ENCODE data around the gene PPTC7.
"Not testable (repeated sequence)": the region's sequence is repeated elsewhere in the genome, so short reads cannot be mapped to it uniquely, and the experiment has no call there.

The PPTC7 gene

GRCh38 chr12:110569838-110570237 is 13.3 kb downstream of the PPTC7 start:
- peaks cover 0 to 20% (median 9%) of the 10 kb centered on the region in 4 experiments for H3K4me1 ChIP-seq (ENCODE audit: control extremely low read depth in 1 of 4, control insufficient read depth in 4 of 4, insufficient read depth in 4 of 4, low read length in 3 of 4)
- H3K27ac ChIP-seq (ENCODE audit: insufficient read depth in 1 of 2, low read depth in 1 of 2, low read length in 2 of 2, poor library complexity in 1 of 2, severe bottlenecking in 2 of 2); H3K27me3 ChIP-seq (replicated peaks in 2 of 5; ENCODE audit: control insufficient read depth in 4 of 5, insufficient read depth in 5 of 5, low read length in 4 of 5); H3K4me3 ChIP-seq (ENCODE audit: control insufficient read depth in 1 of 7, extremely low read depth in 1 of 7, insufficient read depth in 4 of 7, low read depth in 2 of 7, low read length in 6 of 7); POLR2A ChIA-PET; DNase-seq; H3K36me3 ChIP-seq (ENCODE audit: control insufficient read depth in 4 of 4, insufficient read depth in 4 of 4, low read length in 3 of 4): not testable (repeated sequence)
- CTCF ChIA-PET = interaction anchor here (1.8 kb wide), 1 partner anchor 10 kb away, joined by 9 read pairs; no protein-coding TSS in a partner anchor
- WGBS (ENCODE audit: insufficient coverage) = no CpG with 5 or more reads among the region's 2 CpGs
- H3K9me3 ChIP-seq (ENCODE audit: control extremely low read depth in 1 of 5, control insufficient read depth in 4 of 5, insufficient read depth in 2 of 5, low read depth in 1 of 5, low read length in 4 of 5) = peaks cover 0 to 20% (median 5%) of the 10 kb centered on the region in 5 experiments

GRCh38 chr12:110568752-110569151 is 14.4 kb downstream of the PPTC7 start:
- H3K4me3 ChIP-seq (ENCODE audit: control insufficient read depth in 1 of 7, extremely low read depth in 1 of 7, insufficient read depth in 4 of 7, low read depth in 2 of 7, low read length in 6 of 7) = no peak overlapping the region
- CTCF ChIA-PET = interaction anchor here (1.2 to 13.5 kb wide), 3 partner anchors 11 to 33 kb away, joined by 3 to 118 read pairs (median 9); no protein-coding TSS in a partner anchor
- no peaks in the 10 kb centered on the region for H3K27me3 ChIP-seq (replicated peaks in 2 of 5; ENCODE audit: control insufficient read depth in 4 of 5, insufficient read depth in 5 of 5, low read length in 4 of 5)
- H3K9me3 ChIP-seq (ENCODE audit: control extremely low read depth in 1 of 5, control insufficient read depth in 4 of 5, insufficient read depth in 2 of 5, low read depth in 1 of 5, low read length in 4 of 5) = peaks cover 0 to 20% (median 5%) of the 10 kb centered on the region in 5 experiments
- no peak overlapping the region for H3K27ac ChIP-seq (ENCODE audit: insufficient read depth in 1 of 2, low read depth in 1 of 2, low read length in 2 of 2, poor library complexity in 1 of 2, severe bottlenecking in 2 of 2)
- POLR2A ChIA-PET = no interaction called here
- H3K4me1 ChIP-seq (ENCODE audit: control extremely low read depth in 1 of 4, control insufficient read depth in 4 of 4, insufficient read depth in 4 of 4, low read length in 3 of 4) = peaks cover 0 to 22% (median 10%) of the 10 kb centered on the region in 4 experiments
- peaks cover 0 to 4% (median 2%) of the 10 kb centered on the region in 4 experiments for H3K36me3 ChIP-seq (ENCODE audit: control insufficient read depth in 4 of 4, insufficient read depth in 4 of 4, low read length in 3 of 4)
- DNase-seq = no peak
- 100% methylated on average over 4 of the region's 6 CpGs for WGBS (ENCODE audit: insufficient coverage)

- CTCF ChIA-PET = interaction anchor here (1.0 to 13.5 kb wide), 7 partner anchors 13 to 117 kb away, joined by 3 to 118 read pairs (median 5); partner anchors contain the start of genes ARPC3 and FAM216A
- DNase-seq = no peak
- peaks cover under 1 to 40% (median 17%) of the 10 kb centered on the region in 4 experiments for H3K4me1 ChIP-seq (ENCODE audit: control extremely low read depth in 1 of 4, control insufficient read depth in 4 of 4, insufficient read depth in 4 of 4, low read length in 3 of 4)
- POLR2A ChIA-PET = no interaction called here
- no peak overlapping the region for H3K4me3 ChIP-seq (ENCODE audit: control insufficient read depth in 1 of 7, extremely low read depth in 1 of 7, insufficient read depth in 4 of 7, low read depth in 2 of 7, low read length in 6 of 7)
- H3K27ac ChIP-seq (ENCODE audit: insufficient read depth in 1 of 2, low read depth in 1 of 2, low read length in 2 of 2, poor library complexity in 1 of 2, severe bottlenecking in 2 of 2) = no peak overlapping the region
- H3K9me3 ChIP-seq (ENCODE audit: control extremely low read depth in 1 of 5, control insufficient read depth in 4 of 5, insufficient read depth in 2 of 5, low read depth in 1 of 5, low read length in 4 of 5) = peaks cover 0 to 14% (median 5%) of the 10 kb centered on the region in 5 experiments
- H3K36me3 ChIP-seq (ENCODE audit: control insufficient read depth in 4 of 4, insufficient read depth in 4 of 4, low read length in 3 of 4) = peaks cover 0 to 4% (median 2%) of the 10 kb centered on the region in 4 experiments
- WGBS (ENCODE audit: insufficient coverage) = 98% methylated on average over 5 of the region's 5 CpGs
- no peaks in the 10 kb centered on the region for H3K27me3 ChIP-seq (replicated peaks in 2 of 5; ENCODE audit: control insufficient read depth in 4 of 5, insufficient read depth in 5 of 5, low read length in 4 of 5)
Measured at GRCh38 chr12:110566993-110567392, 16.1 kb downstream of the PPTC7 start.

- no peak overlapping the region for H3K4me3 ChIP-seq (ENCODE audit: control insufficient read depth in 1 of 7, extremely low read depth in 1 of 7, insufficient read depth in 4 of 7, low read depth in 2 of 7, low read length in 6 of 7)
- 93% methylated on average over 3 of the region's 8 CpGs for WGBS (ENCODE audit: insufficient coverage)
- H3K4me1 ChIP-seq (ENCODE audit: control extremely low read depth in 1 of 4, control insufficient read depth in 4 of 4, insufficient read depth in 4 of 4, low read length in 3 of 4) = peaks cover 6 to 48% (median 21%) of the 10 kb centered on the region in 4 experiments
- peaks cover 0 to 4% (median 0%) of the 10 kb centered on the region in 4 experiments for H3K36me3 ChIP-seq (ENCODE audit: control insufficient read depth in 4 of 4, insufficient read depth in 4 of 4, low read length in 3 of 4)
- H3K27me3 ChIP-seq (replicated peaks in 2 of 5; ENCODE audit: control insufficient read depth in 4 of 5, insufficient read depth in 5 of 5, low read length in 4 of 5) = no peaks in the 10 kb centered on the region
- H3K27ac ChIP-seq (ENCODE audit: insufficient read depth in 1 of 2, low read depth in 1 of 2, low read length in 2 of 2, poor library complexity in 1 of 2, severe bottlenecking in 2 of 2) = no peak overlapping the region
- POLR2A ChIA-PET = no interaction called here
- H3K9me3 ChIP-seq (ENCODE audit: control extremely low read depth in 1 of 5, control insufficient read depth in 4 of 5, insufficient read depth in 2 of 5, low read depth in 1 of 5, low read length in 4 of 5) = peaks cover 0 to 7% (median 3%) of the 10 kb centered on the region in 5 experiments
- DNase-seq = no peak
- CTCF ChIA-PET = interaction anchor here (0.6 to 13.5 kb wide), 13 partner anchors 8 to 201 kb away, joined by 3 to 118 read pairs (median 4); partner anchors contain the start of genes ARPC3, FAM216A and TCTN1
Measured at GRCh38 chr12:110565894-110566871, 16.9 kb downstream of the PPTC7 start.

- H3K4me3 ChIP-seq (ENCODE audit: control insufficient read depth in 1 of 7, extremely low read depth in 1 of 7, insufficient read depth in 4 of 7, low read depth in 2 of 7, low read length in 6 of 7) = no peak overlapping the region
- POLR2A ChIA-PET = no interaction called here
- CTCF ChIA-PET = interaction anchor here (2.0 to 13.5 kb wide), 3 partner anchors 10 to 37 kb away, joined by 7 to 118 read pairs (median 18); no protein-coding TSS in a partner anchor
- H3K9me3 ChIP-seq (ENCODE audit: control extremely low read depth in 1 of 5, control insufficient read depth in 4 of 5, insufficient read depth in 2 of 5, low read depth in 1 of 5, low read length in 4 of 5) = peaks cover 0 to 3% (median 0%) of the 10 kb centered on the region in 5 experiments
- no peak for DNase-seq
- no peak overlapping the region for H3K27ac ChIP-seq (ENCODE audit: insufficient read depth in 1 of 2, low read depth in 1 of 2, low read length in 2 of 2, poor library complexity in 1 of 2, severe bottlenecking in 2 of 2)
- H3K27me3 ChIP-seq (replicated peaks in 2 of 5; ENCODE audit: control insufficient read depth in 4 of 5, insufficient read depth in 5 of 5, low read length in 4 of 5) = no peaks in the 10 kb centered on the region
- WGBS (ENCODE audit: insufficient coverage) = 57% methylated on average over 1 of the region's 8 CpGs
- H3K4me1 ChIP-seq (ENCODE audit: control extremely low read depth in 1 of 4, control insufficient read depth in 4 of 4, insufficient read depth in 4 of 4, low read length in 3 of 4) = peaks cover 7 to 53% (median 25%) of the 10 kb centered on the region in 4 experiments
- H3K36me3 ChIP-seq (ENCODE audit: control insufficient read depth in 4 of 4, insufficient read depth in 4 of 4, low read length in 3 of 4) = peaks cover 0 to 4% (median 1%) of the 10 kb centered on the region in 4 experiments
Measured at GRCh38 chr12:110564471-110564991, 18.6 kb downstream of the PPTC7 start.

GRCh38 chr12:110563702-110564470 is 19.2 kb downstream of the PPTC7 start:
- Histone ChIP-seq H3K4me1 (ENCODE audit: control extremely low read depth in 1 of 4, control insufficient read depth in 4 of 4, insufficient read depth in 4 of 4, low read length in 3 of 4) (peaks cover 7 to 53% (median 25%) of the 10 kb centered on the region in 4 experiments), H3K27ac (ENCODE audit: insufficient read depth in 1 of 2, low read depth in 1 of 2, low read length in 2 of 2, poor library complexity in 1 of 2, severe bottlenecking in 2 of 2) (peak overlapping the region in 1 of 2 experiments; percentile 46), H3K9me3 (ENCODE audit: control extremely low read depth in 1 of 5, control insufficient read depth in 4 of 5, insufficient read depth in 2 of 5, low read depth in 1 of 5, low read length in 4 of 5) (no peaks in the 10 kb centered on the region), H3K36me3 (ENCODE audit: control insufficient read depth in 4 of 4, insufficient read depth in 4 of 4, low read length in 3 of 4) (peaks cover 0 to 4% (median 1%) of the 10 kb centered on the region in 4 experiments), H3K4me3 (ENCODE audit: control insufficient read depth in 1 of 7, extremely low read depth in 1 of 7, insufficient read depth in 4 of 7, low read depth in 2 of 7, low read length in 6 of 7) (no peak overlapping the region), H3K27me3 (replicated peaks in 2 of 5; ENCODE audit: control insufficient read depth in 4 of 5, insufficient read depth in 5 of 5, low read length in 4 of 5) (no peaks in the 10 kb centered on the region)
- CTCF ChIA-PET = interaction anchor here (0.6 to 13.5 kb wide), 6 partner anchors 8 to 38 kb away, joined by 3 to 118 read pairs (median 4); no protein-coding TSS in a partner anchor
- POLR2A ChIA-PET = interaction anchor here (0.6 kb wide), 1 partner anchor 92 kb away, joined by 4 read pairs; no protein-coding TSS in a partner anchor
- no peak for DNase-seq
